ENCODE results near the gene MYO18B. TPM values are rescaled to one million over a fixed set of nuclear protein-coding genes. Genes with fewer than 3 reads are reported as not detected.

MYO18B gene
- total and polyA plus RNA-seq, 9 donors, result 0.02 to 0.23 (median 0.10) TPM; not detected in 5

DNA sequence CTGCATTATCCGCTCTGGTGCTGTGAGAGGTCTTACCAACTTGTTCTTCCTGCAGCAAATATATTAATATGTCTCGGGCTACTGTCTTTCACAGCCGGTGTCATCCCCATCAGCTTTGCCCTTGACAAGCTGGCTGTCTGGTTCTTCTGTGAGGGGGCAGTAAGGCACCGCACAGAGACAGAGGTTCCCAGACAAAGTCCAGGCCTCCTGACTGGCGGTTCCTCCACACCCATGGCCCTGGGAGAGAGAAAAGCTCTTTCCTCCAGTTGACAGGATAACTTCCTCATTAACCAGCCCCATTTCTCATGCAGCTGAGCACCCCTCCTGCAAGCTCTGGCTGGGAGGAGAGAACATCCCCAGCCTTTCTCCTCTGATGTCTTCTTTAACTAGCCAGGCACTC lies 214.8 kb downstream of the MYO18B start:
- 32 to 46% (median 36%) methylated on average over 5 of the region's 5 CpGs for WGBS, 3 donors
- H3K4me3 ChIP-seq, result no peak overlapping the region
- H3K4me1 ChIP-seq (ENCODE audit: insufficient read depth), result no peaks in the 10 kb centered on the region
- no peaks in the 10 kb centered on the region for H3K9me3 ChIP-seq
- no peak for TF ChIP-seq CTCF (IDR thresholded peaks at IDR 0.05)
- TF ChIP-seq POLR2A (IDR thresholded peaks at IDR 0.05), result no peak
- TF ChIP-seq EP300 (IDR thresholded peaks at IDR 0.05), result no peak
- H3K36me3 ChIP-seq, result no peaks in the 10 kb centered on the region
- DNase-seq, result no peak
- H3K27ac ChIP-seq, result no peak overlapping the region
- intact Hi-C loops (cut with DNase I), result no loop called here
- no peaks in the 10 kb centered on the region for H3K27me3 ChIP-seq

GRCh38 chr22:25959818-25960774 lies 218.1 kb downstream of the MYO18B start:
- no peak for DNase-seq
- H3K27me3 ChIP-seq, result no peaks in the 10 kb centered on the region
- H3K4me1 ChIP-seq (ENCODE audit: insufficient read depth), result no peaks in the 10 kb centered on the region
- no peak for TF ChIP-seq EP300 (IDR thresholded peaks at IDR 0.05)
- no peak for TF ChIP-seq CTCF (IDR thresholded peaks at IDR 0.05)
- no peak for TF ChIP-seq POLR2A (IDR thresholded peaks at IDR 0.05)
- intact Hi-C loops (cut with DNase I), result no loop called here
- no peak overlapping the region for H3K4me3 ChIP-seq
- WGBS, 3 donors, result 53 to 59% (median 57%) methylated on average over 12 of the region's 12 CpGs
- no peaks in the 10 kb centered on the region for H3K9me3 ChIP-seq
- no peaks in the 10 kb centered on the region for H3K36me3 ChIP-seq
- H3K27ac ChIP-seq, result no peak overlapping the region

- intact Hi-C loops (cut with DNase I), result no loop called here
- TF ChIP-seq POLR2A (IDR thresholded peaks at IDR 0.05), result no peak
Measured at GRCh38 chr22:25961699-25962098, 219.7 kb downstream of the MYO18B start.

GRCh38 chr22:25962711-25963110 lies 220.7 kb downstream of the MYO18B start:
- no peaks in the 10 kb centered on the region for H3K36me3 ChIP-seq
- H3K9me3 ChIP-seq, result no peaks in the 10 kb centered on the region
- DNase-seq, result no peak
- no peak for TF ChIP-seq EP300 (IDR thresholded peaks at IDR 0.05)
- TF ChIP-seq POLR2A (IDR thresholded peaks at IDR 0.05), result no peak
- TF ChIP-seq CTCF (IDR thresholded peaks at IDR 0.05), result no peak
- no peaks in the 10 kb centered on the region for H3K27me3 ChIP-seq
- H3K4me3 ChIP-seq, result no peak overlapping the region
- intact Hi-C loops (cut with DNase I), result no loop called here
- no peaks in the 10 kb centered on the region for H3K4me1 ChIP-seq (ENCODE audit: insufficient read depth)
- 81 to 85% (median 82%) methylated on average over 2 of the region's 2 CpGs for WGBS, 3 donors
- H3K27ac ChIP-seq, result no peak overlapping the region

More at GRCh38 chr22:25961699-25962098, 219.7 kb downstream of the MYO18B start:
- no peaks in the 10 kb centered on the region for H3K27me3 ChIP-seq
- no peak for DNase-seq
- WGBS, 3 donors, result 78 to 83% (median 81%) methylated on average over 5 of the region's 5 CpGs
- no peak overlapping the region for H3K27ac ChIP-seq
- H3K4me1 ChIP-seq (ENCODE audit: insufficient read depth), result no peaks in the 10 kb centered on the region
- H3K9me3 ChIP-seq, result no peaks in the 10 kb centered on the region
- no peaks in the 10 kb centered on the region for H3K36me3 ChIP-seq
- no peak overlapping the region for H3K4me3 ChIP-seq

Data from ovary (tissue), 9 donors.